HCT116 (cell line): ENCODE measurements around the gene KANSL1. TPM values are rescaled to one million over a fixed set of nuclear protein-coding genes. Genes with fewer than 3 reads are reported as not detected.

Experiments used
- ATAC-seq: fragments of 200-7000 bp; cut with Tn5 transposase; 2 replicates; pipeline ENCODE4 v1.9.1; 2020; ENCODE audit warnings: mild to moderate bottlenecking, moderate library complexity
- BruUV-seq: library from RNA; stranded (reverse); fragments of 400-500 nt; replicated peaks from 2 replicates; lab custom pipeline; 2021; lab: Mats Ljungman, UMichigan
- CTCF ChIA-PET: fragments of 300-600 bp; sonication (Branson Sonifier 250); formaldehyde crosslinking; loops from one replicate; lab custom pipeline; 2021; ENCODE audit warnings: antibody characterized with exemption; lab: Charles Lee
- POLR2A ChIA-PET: fragments of 300-600, 350-600 bp; sonication (Branson Sonifier 250); formaldehyde crosslinking; loops from one replicate; lab custom pipeline; 2021; ENCODE audit warnings: antibody characterized with exemption; lab: Charles Lee
- RAD21 ChIA-PET, 2 experiments: fragments of 300-600 bp; sonication (Branson Sonifier 250); formaldehyde crosslinking; loops; one replicate each; lab custom pipeline; 2023; ENCODE audit warnings: low total read pairs in 2 of 2; ENCODE audit not compliant: uncharacterized antibody in 2 of 2, unreplicated experiment in 2 of 2, low non-redundant PET in 1 of 2; lab: Charles Lee
- DNase-seq: peaks from one replicate; pipeline ENCODE4 v3.0.0-alpha.2; 2010; ENCODE audit warnings: low read depth, low spot score
- H2AFZ ChIP-seq: fragments of 200-600 bp; shearing (Covaris generic), sonication (generic); 2 replicates; pipeline ENCODE4 v1.6.1; 2017; ENCODE audit warnings: low read depth, mixed run types, mixed read lengths, antibody characterized with exemption, low read length; ENCODE audit not compliant: poor library complexity, severe bottlenecking
- H3K27ac ChIP-seq: 2 replicates; pipeline ENCODE4 v1.5.1; 2012; ENCODE audit warnings: low read depth, low read length
- H3K27me3 ChIP-seq: fragments of 200-600 bp; sonication (generic); 2 replicates; pipeline ENCODE4 v1.6.1; 2016; ENCODE audit warnings: mixed run types, low read length, mixed read lengths; ENCODE audit not compliant: insufficient read depth
- H3K36me3 ChIP-seq, 2 experiments: fragments of 200-500 bp in 1 of 2; fragments of 200-600 bp in 1 of 2; sonication (Bioruptor generic) in 1 of 2; sonication (generic) in 1 of 2; 2 replicates each; pipeline versions ENCODE4 v1.5.1 to v1.6.1; 2014 to 2016; ENCODE audit warnings: low read length in 2 of 2, inconsistent platforms in 1 of 2, mixed read lengths in 1 of 2, mixed run types in 1 of 2; ENCODE audit not compliant: insufficient read depth in 2 of 2, control insufficient read depth in 1 of 2
- H3K4me1 ChIP-seq, 2 experiments: fragments of 200-600 bp in 1 of 2; sonication (generic) in 1 of 2; 2 replicates each; pipeline versions ENCODE4 v1.5.1 to v1.6.1; 2012 to 2017; ENCODE audit warnings: low read length in 2 of 2, inconsistent platforms in 1 of 2, mild to moderate bottlenecking in 1 of 2, mixed read lengths in 1 of 2, mixed run types in 1 of 2, moderate library complexity in 1 of 2; ENCODE audit not compliant: insufficient read depth in 2 of 2, control insufficient read depth in 1 of 2
- H3K4me2 ChIP-seq: fragments of 200-600 bp; sonication (generic); 2 replicates; pipeline ENCODE4 v1.6.1; 2017; ENCODE audit warnings: mixed run types, low read length, mixed read lengths
- H3K4me3 ChIP-seq, 2 experiments: fragments of 200-600 bp in 1 of 2; sonication (generic) in 1 of 2; replicated peaks in 1 of 2; 2 replicates each; pipeline ENCODE4 v1.5.1; 2011 to 2016; ENCODE audit warnings: low read length in 2 of 2, control low read depth in 1 of 2, low read depth in 1 of 2, mild to moderate bottlenecking in 1 of 2, mixed read lengths in 1 of 2, mixed run types in 1 of 2
- H3K79me2 ChIP-seq: fragments of 200-600 bp; sonication (generic); 2 replicates; pipeline ENCODE4 v1.6.1; 2017; ENCODE audit warnings: mild to moderate bottlenecking, mixed run types, low read length, moderate library complexity, mixed read lengths; ENCODE audit not compliant: insufficient read depth
- H3K9ac ChIP-seq: fragments of 200-600 bp; sonication (generic); 2 replicates; pipeline ENCODE4 v1.6.1; 2016; ENCODE audit warnings: low read length, mixed read lengths
- H3K9me2 ChIP-seq: fragments of 200-600 bp; sonication (generic), shearing (Covaris generic); 2 replicates; pipeline ENCODE4 v1.6.1; 2017; ENCODE audit warnings: mixed run types, mild to moderate bottlenecking, moderate library complexity; ENCODE audit not compliant: insufficient read depth
- H3K9me3 ChIP-seq, 2 experiments: fragments of 200-500 bp in 1 of 2; fragments of 200-600 bp in 1 of 2; sonication (Bioruptor generic) in 1 of 2; sonication (generic) in 1 of 2; 2 replicates each; pipeline ENCODE4 v1.6.1; 2014 to 2017; ENCODE audit warnings: low read length in 2 of 2, mixed read lengths in 2 of 2, inconsistent platforms in 1 of 2, low read depth in 1 of 2, mild to moderate bottlenecking in 1 of 2, mixed run types in 1 of 2, moderate library complexity in 1 of 2; ENCODE audit not compliant: control insufficient read depth in 1 of 2, insufficient read depth in 1 of 2
- H4K20me1 ChIP-seq: fragments of 200-600 bp; sonication (generic), shearing (Covaris generic); 2 replicates; pipeline ENCODE4 v1.6.1; 2017; ENCODE audit warnings: mixed run types, mild to moderate bottlenecking, moderate library complexity; ENCODE audit not compliant: insufficient read depth
- ATF3 ChIP-seq: IDR thresholded peaks from 2 replicates; pipeline ENCODE4 v1.6.1; 2012
- CEBPB ChIP-seq: IDR thresholded peaks from 2 replicates; pipeline ENCODE4 v1.6.1; 2012; ENCODE audit warnings: low read depth
- EGR1 ChIP-seq: IDR thresholded peaks from 2 replicates; pipeline ENCODE4 v1.6.1; 2012; ENCODE audit warnings: low read depth
- ELF1 ChIP-seq: IDR thresholded peaks from 2 replicates; pipeline ENCODE4 v1.6.1; 2012; ENCODE audit warnings: low read depth, borderline replicate concordance
- EZH2 ChIP-seq: fragments of 200-600 bp; sonication (generic); IDR thresholded peaks from 2 replicates; pipeline ENCODE4 v1.6.1; 2017; ENCODE audit warnings: antibody characterized with exemption, mixed run types
- EZH2phosphoT487 ChIP-seq: fragments of 200-600 bp; IDR thresholded peaks from 2 replicates; pipeline ENCODE4 v1.6.1; 2018; ENCODE audit warnings: antibody characterized with exemption, borderline replicate concordance
- FOSL1 ChIP-seq: IDR thresholded peaks from 2 replicates; pipeline ENCODE4 v1.6.1; 2012; ENCODE audit warnings: low read depth
- JUND ChIP-seq: IDR thresholded peaks from 2 replicates; pipeline ENCODE4 v1.6.1; 2012
- MAX ChIP-seq: IDR thresholded peaks from 2 replicates; pipeline ENCODE4 v1.6.1; 2012
- POLR2A ChIP-seq: IDR thresholded peaks from 2 replicates; pipeline ENCODE4 v1.7.0; 2011; ENCODE audit warnings: borderline replicate concordance; ENCODE audit not compliant: insufficient read depth, insufficient read length; ENCODE audit errors: extremely low read depth
- REST ChIP-seq: IDR thresholded peaks from 2 replicates; pipeline ENCODE4 v1.6.1; 2012; ENCODE audit warnings: low read depth
- SIN3A ChIP-seq: IDR thresholded peaks from 2 replicates; pipeline ENCODE4 v1.6.1; 2012; ENCODE audit warnings: low read depth
- SRF ChIP-seq: IDR thresholded peaks from 2 replicates; pipeline ENCODE4 v1.6.1; 2012; ENCODE audit warnings: low read depth
- TCF7L2 ChIP-seq: IDR thresholded peaks from 2 replicates; pipeline ENCODE4 v1.7.0; 2011; ENCODE audit warnings: borderline replicate concordance, inconsistent platforms; ENCODE audit not compliant: insufficient read depth, insufficient read length; ENCODE audit errors: extremely low read depth
- ZBTB33 ChIP-seq: IDR thresholded peaks from 2 replicates; pipeline ENCODE4 v1.6.1; 2011; ENCODE audit warnings: mild to moderate bottlenecking, low read length, moderate library complexity; ENCODE audit not compliant: insufficient replicate concordance; ENCODE audit errors: extremely low read depth
- ZFX ChIP-seq: fragments of 450-650 bp; IDR thresholded peaks from 2 replicates; pipeline ENCODE4 v1.6.1; 2017
- ZNF274 ChIP-seq: fragments of 200-500 bp; sonication (Bioruptor generic); IDR thresholded peaks from 2 replicates; pipeline ENCODE4 v1.6.1; 2014; ENCODE audit warnings: mild to moderate bottlenecking, low read depth, low read length, inconsistent platforms
- intact Hi-C: fragments of 100-400 bp; cut with micrococcal nuclease; formaldehyde crosslinking; loops from 2 replicates; pipeline ENCODE4 v1.10.0; 2022
- total RNA-seq: library from RNA; stranded (reverse); gene quantifications from one replicate; pipeline ENCODE4 v1.2.1, GENCODE V29; 2021; ENCODE audit not compliant: unreplicated experiment

KANSL1 gene
- total RNA-seq, 1 experiment from 2014 or later, result 77.5 TPM

- TF ChIP-seq ZBTB33 (no peak), CEBPB (no peak), SIN3A (no peak), ATF3 (no peak), JUND (no peak), ELF1 (no peak), EZH2 (no peak), TCF7L2 (no peak), REST (no peak), ZNF274 (no peak), ZFX (no peak), FOSL1 (no peak), EZH2phosphoT487 (no peak), MAX (no peak), EGR1 (no peak), SRF (no peak), POLR2A (no peak)
- no TSS peak for BruUV-seq
- Histone ChIP-seq H3K27ac (no peak overlapping the region), H3K79me2 (peaks cover 98% of the 10 kb centered on the region), H3K27me3 (no peaks in the 10 kb centered on the region), H3K4me2 (no peak overlapping the region), H3K9me3 (no peaks in the 10 kb centered on the region), H2AFZ (no peak overlapping the region), H3K9me2 (no peaks in the 10 kb centered on the region), H3K4me1 (no peaks in the 10 kb centered on the region), H3K9ac (no peak overlapping the region), H4K20me1 (peaks cover 71% of the 10 kb centered on the region), H3K4me3 (no peak overlapping the region), H3K36me3 (no peaks in the 10 kb centered on the region)
- ChIA-PET RAD21 (no interaction called here), CTCF (no interaction called here), POLR2A (no interaction called here)
- DNase-seq, result no peak
- intact Hi-C loops, result no loop called here
- no peak for ATAC-seq
Observed at GRCh38 chr17:46123607-46124006, 69.6 kb downstream of the KANSL1 start.
